ENCODE measurements around the gene SCAMP3.
A peak's percentile ranks its signal among the peaks of the same experiment; 100 is the strongest.
"Not testable (repeated sequence)": the region's sequence is repeated elsewhere in the genome, so short reads cannot be mapped to it uniquely, and the experiment has no call there.

SCAMP3 gene

GRCh38 chr1:155218854-155219591 is 43.1 kb downstream of the SCAMP3 start:
- Histone ChIP-seq H3K4me3 (ENCODE audit: low read depth in 1 of 2, low read length in 1 of 2) (peak overlapping the region; percentile 28 to 35), H3K4me1 (ENCODE audit: control insufficient read depth in 1 of 2, insufficient read depth in 1 of 2, low read depth in 1 of 2, low read length in 1 of 2) (peaks cover 77 to 87% of the 10 kb centered on the region in 2 experiments), H3K27me3 (no peaks in the 10 kb centered on the region), H3K36me3 (no peaks in the 10 kb centered on the region), H3K27ac (peak overlapping the region; percentile 91), H3K9me3 (no peaks in the 10 kb centered on the region)
- TF ChIP-seq, protein P1, sequence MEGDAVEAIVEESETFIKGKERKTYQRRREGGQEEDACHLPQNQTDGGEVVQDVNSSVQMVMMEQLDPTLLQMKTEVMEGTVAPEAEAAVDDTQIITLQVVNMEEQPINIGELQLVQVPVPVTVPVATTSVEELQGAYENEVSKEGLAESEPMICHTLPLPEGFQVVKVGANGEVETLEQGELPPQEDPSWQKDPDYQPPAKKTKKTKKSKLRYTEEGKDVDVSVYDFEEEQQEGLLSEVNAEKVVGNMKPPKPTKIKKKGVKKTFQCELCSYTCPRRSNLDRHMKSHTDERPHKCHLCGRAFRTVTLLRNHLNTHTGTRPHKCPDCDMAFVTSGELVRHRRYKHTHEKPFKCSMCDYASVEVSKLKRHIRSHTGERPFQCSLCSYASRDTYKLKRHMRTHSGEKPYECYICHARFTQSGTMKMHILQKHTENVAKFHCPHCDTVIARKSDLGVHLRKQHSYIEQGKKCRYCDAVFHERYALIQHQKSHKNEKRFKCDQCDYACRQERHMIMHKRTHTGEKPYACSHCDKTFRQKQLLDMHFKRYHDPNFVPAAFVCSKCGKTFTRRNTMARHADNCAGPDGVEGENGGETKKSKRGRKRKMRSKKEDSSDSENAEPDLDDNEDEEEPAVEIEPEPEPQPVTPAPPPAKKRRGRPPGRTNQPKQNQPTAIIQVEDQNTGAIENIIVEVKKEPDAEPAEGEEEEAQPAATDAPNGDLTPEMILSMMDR (IDR thresholded peaks at IDR 0.05): no peak

GRCh38 chr1:155214702-155215101 is 47.5 kb downstream of the SCAMP3 start:
- peaks cover 14% of the 10 kb centered on the region for H3K36me3 ChIP-seq
- peak overlapping the region; percentile 82 for H3K27ac ChIP-seq
- H3K9me3 ChIP-seq, H3K27me3 ChIP-seq: not testable (repeated sequence)
- H3K4me1 ChIP-seq (ENCODE audit: control insufficient read depth in 1 of 2, insufficient read depth in 1 of 2, low read depth in 1 of 2, low read length in 1 of 2): peaks cover 62 to 78% of the 10 kb centered on the region in 2 experiments
- H3K4me3 ChIP-seq (ENCODE audit: low read depth in 1 of 2, low read length in 1 of 2): peak overlapping the region in 1 of 2 experiments; percentile 29

GRCh38 chr1:155212051-155212440 is 50.1 kb downstream of the SCAMP3 start:
- peaks cover 78% of the 10 kb centered on the region in 2 experiments for H3K4me1 ChIP-seq (ENCODE audit: control insufficient read depth in 1 of 2, insufficient read depth in 1 of 2, low read depth in 1 of 2, low read length in 1 of 2)
- H3K27ac ChIP-seq: peak overlapping the region; percentile 99
- H3K4me3 ChIP-seq (ENCODE audit: low read depth in 1 of 2, low read length in 1 of 2): peak overlapping the region; percentile 74 to 87

DNA sequence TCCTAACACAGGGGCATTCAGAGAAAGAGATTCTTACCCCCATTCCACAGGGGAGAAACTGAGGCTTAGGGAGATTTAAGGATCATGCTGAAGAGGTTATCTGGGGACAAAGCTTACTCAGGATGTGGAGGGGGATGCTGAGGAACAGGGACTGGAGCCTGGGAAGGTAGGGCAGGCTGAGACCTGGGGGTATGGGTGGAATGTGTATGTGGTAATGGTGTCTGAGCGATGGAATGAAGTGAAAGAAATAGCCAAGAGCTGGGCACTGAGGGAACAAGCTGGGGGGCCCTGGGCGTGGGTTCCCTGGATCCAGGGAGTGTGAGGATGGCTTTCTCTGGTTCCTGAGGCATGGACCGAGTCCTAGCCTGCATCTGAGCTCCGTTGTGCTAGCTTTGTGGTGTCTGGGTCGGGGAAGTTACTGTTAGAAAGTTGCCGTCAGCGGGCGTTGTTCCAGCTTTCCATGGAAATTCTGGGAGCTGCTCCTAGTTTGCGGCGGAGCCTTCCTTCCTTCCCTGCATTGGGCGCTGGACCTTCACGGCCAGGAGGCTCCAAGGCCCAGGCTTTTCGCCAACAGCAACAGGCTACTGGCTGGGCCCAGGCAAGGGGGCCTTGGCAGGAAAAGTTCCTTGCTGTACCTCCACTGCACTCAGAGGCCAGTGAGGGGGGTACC is 50.6 kb downstream of the SCAMP3 start:
- H3K9me3 ChIP-seq: not testable (repeated sequence)
- H3K27ac ChIP-seq: peak overlapping the region; percentile 99

More at GRCh38 chr1:155212051-155212440, 50.1 kb downstream of the SCAMP3 start:
- H3K9me3 ChIP-seq, H3K27me3 ChIP-seq: not testable (repeated sequence)
- H3K36me3 ChIP-seq: peaks cover 14% of the 10 kb centered on the region

DNA sequence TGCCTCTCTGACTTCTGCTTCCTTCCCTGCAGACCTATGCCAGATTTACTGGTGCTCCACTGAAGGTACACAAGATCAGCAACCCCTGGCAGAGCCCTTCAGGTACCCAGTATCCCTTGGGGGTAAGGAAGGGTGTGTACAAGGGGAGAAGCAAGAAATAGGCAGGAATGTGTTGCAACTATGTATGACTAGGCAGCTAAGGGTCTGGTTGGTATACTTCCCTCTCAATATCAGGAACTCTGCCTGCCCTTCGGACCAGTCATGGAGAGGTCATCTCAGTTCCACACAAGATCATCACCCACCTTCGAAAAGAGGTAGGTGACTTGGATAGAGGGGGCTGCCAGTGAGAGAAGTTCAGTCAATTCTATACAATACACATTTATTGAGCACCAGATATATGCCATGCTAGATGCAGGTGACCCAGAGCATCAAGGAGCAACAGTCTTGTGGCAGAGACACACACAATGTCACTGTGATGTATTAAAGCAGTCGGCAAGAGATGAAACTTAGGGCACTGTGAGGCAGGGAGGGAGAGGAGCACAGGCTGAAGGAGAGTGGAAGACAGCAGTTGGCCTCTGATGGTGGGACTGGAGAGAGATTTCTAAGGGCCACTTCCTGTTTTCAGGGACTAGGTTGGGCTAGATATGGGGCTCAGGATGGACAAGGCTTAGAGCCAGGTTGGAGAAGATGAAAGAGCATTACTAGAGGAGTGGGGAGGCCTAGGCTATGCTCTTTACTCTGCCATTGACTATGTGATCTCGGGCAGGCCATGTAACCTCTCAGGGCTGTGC is 51.7 kb downstream of the SCAMP3 start:
- H3K27me3 ChIP-seq: no peaks in the 10 kb centered on the region
- peak overlapping the region; percentile 99 for H3K27ac ChIP-seq
- H3K4me3 ChIP-seq (ENCODE audit: low read depth in 1 of 2, low read length in 1 of 2): peak overlapping the region; percentile 74 to 87
- H3K36me3 ChIP-seq: peaks cover 14% of the 10 kb centered on the region
- H3K9me3 ChIP-seq: no peaks in the 10 kb centered on the region
- TF ChIP-seq, protein P1 (IDR thresholded peaks at IDR 0.05): no peak
- H3K4me1 ChIP-seq (ENCODE audit: control insufficient read depth in 1 of 2, insufficient read depth in 1 of 2, low read depth in 1 of 2, low read length in 1 of 2): peaks cover 69% of the 10 kb centered on the region in 2 experiments

More for the DNA sequence above, 50.6 kb downstream of the SCAMP3 start:
- Histone ChIP-seq H3K4me3 (ENCODE audit: low read depth in 1 of 2, low read length in 1 of 2) (peak overlapping the region; percentile 74 to 87), H3K4me1 (ENCODE audit: control insufficient read depth in 1 of 2, insufficient read depth in 1 of 2, low read depth in 1 of 2, low read length in 1 of 2) (peaks cover 79% of the 10 kb centered on the region in 2 experiments), H3K36me3 (peaks cover 14% of the 10 kb centered on the region)
- H3K27me3 ChIP-seq: not testable (repeated sequence)

DNA sequence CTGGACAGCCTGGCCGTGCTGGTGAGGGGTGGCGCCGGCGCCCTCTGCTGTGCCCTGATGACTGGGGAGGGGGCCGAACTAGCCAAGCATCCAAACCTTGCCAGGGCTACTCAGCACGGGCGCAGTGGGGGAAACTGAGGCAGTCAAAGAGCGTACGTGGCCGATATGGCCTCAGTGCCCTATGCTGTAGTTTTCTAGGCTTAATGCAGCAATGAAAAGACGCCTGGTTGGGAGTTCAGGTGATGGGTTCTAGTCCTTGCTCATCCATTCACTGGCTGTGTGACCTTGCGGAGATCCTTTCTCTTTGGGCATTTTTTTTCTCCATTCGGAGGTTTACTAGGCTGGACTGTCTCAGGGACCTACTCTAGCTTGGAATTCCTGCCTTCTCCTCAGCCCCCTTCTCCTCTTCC is 52.8 kb downstream of the SCAMP3 start:
- Histone ChIP-seq H3K27me3 (no peaks in the 10 kb centered on the region), H3K9me3 (no peaks in the 10 kb centered on the region), H3K27ac (peak overlapping the region; percentile 99), H3K4me1 (ENCODE audit: control insufficient read depth in 1 of 2, insufficient read depth in 1 of 2, low read depth in 1 of 2, low read length in 1 of 2) (peaks cover 57 to 58% of the 10 kb centered on the region in 2 experiments), H3K36me3 (peaks cover 14% of the 10 kb centered on the region), H3K4me3 (ENCODE audit: low read depth in 1 of 2, low read length in 1 of 2) (peak overlapping the region; percentile 74 to 87)
- TF ChIP-seq, protein P1 (IDR thresholded peaks at IDR 0.05): no peak

Data from neutrophil (primary cell).